Activated T-helper 1 cell treated with anti-CD3 and anti-CD28 coated beads, Interleukin-12 subunit alpha, Interleukin-12 subunit beta, Interleukin-2, Interleukin-4 antibody, amounts not matched to agents 30 ng/mL and 10 ng/mL and 1 ng/mL, durations not matched to agents 14 hours and 24 hours and 36 hours (primary cell): Measurements from ENCODE around the gene KLF16. TPM values are rescaled to one million over a fixed set of nuclear protein-coding genes. Genes with fewer than 3 reads are reported as not detected.
A peak's percentile ranks its signal among the peaks of the same experiment; 100 is the strongest.

Experiments used
- DNase-seq: peaks from one replicate; pipeline ENCODE4 v3.0.0; 2021; ENCODE audit warnings: low spot score
- H3K27ac Mint-ChIP-seq: one replicate; pipeline ENCODE4 v1.8.0; 2021; ENCODE audit warnings: mild to moderate bottlenecking, mixed read lengths
- H3K27me3 Mint-ChIP-seq: one replicate; pipeline ENCODE4 v1.8.0; 2022; ENCODE audit warnings: mild to moderate bottlenecking, moderate library complexity, mixed read lengths; ENCODE audit not compliant: insufficient read depth
- H3K36me3 Mint-ChIP-seq: one replicate; pipeline ENCODE4 v1.8.0; 2021; ENCODE audit warnings: low read depth, mixed read lengths
- H3K4me1 Mint-ChIP-seq: one replicate; pipeline ENCODE4 v1.8.0; 2021; ENCODE audit warnings: low read depth, mixed read lengths
- H3K4me3 Mint-ChIP-seq: one replicate; pipeline ENCODE4 v1.8.0; 2021; ENCODE audit warnings: mild to moderate bottlenecking, moderate library complexity, mixed read lengths
- H3K9me3 Mint-ChIP-seq: one replicate; pipeline ENCODE4 v1.8.0; 2021; ENCODE audit warnings: mixed read lengths
- intact Hi-C: fragments of 100-400 bp; cut with micrococcal nuclease; formaldehyde crosslinking; loops from one replicate; pipeline ENCODE4 v1.15.1; 2024
- total RNA-seq: library from RNA; stranded (reverse); gene quantifications from 2 replicates; pipeline ENCODE4 v1.2.3, GENCODE V29; 2022

The KLF16 gene
- total RNA-seq, 1 donor from 2014 or later = 39.1 TPM

- Mint-ChIP-seq H3K9me3 (no peaks in the 10 kb centered on the region), H3K27me3 (no peaks in the 10 kb centered on the region), H3K27ac (no peak overlapping the region), H3K36me3 (peaks cover 7% of the 10 kb centered on the region), H3K4me3 (no peak overlapping the region), H3K4me1 (no peaks in the 10 kb centered on the region)
- intact Hi-C loops = loop anchor here (1.0 kb wide), 1 partner anchor 15 kb away; the partner anchor contains the start of gene ATP8B3
- DNase-seq = no peak
Observed at GRCh38 chr19:1826557-1827521, 36.5 kb downstream of the KLF16 start.

DNA sequence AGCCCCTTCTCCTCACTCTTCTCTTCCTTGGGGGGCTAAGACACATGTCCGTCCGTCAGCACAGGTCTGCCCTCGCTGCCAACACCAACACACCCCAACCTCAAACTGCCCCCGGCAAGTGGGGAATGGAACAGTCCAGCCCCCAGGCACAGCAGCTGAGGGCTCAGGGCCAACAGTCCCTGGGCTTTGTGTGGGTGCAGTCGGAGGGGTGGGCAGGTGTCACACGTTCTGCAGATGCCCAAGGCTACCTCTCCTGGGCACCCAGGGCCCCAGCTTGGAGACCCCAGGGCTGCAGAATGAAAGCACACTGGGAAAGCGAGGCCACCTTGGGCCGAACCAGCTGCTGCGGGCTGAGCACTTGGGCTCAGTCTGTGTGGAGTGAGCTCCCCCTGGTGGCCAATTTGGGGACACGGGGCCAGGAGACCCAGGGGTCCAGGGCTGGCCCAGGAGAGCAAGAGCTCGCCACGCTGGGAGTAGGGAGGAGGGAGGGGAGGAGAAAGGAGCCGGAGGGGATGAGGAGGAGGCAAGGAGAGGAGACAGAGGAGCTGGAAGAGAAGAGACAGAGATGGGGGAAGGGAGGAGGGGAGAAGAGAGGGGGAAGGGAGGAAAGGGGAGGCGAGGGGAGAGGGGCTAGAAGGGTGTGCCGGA, 37.3 kb downstream of the KLF16 start:
- Mint-ChIP-seq H3K9me3 (no peaks in the 10 kb centered on the region), H3K27ac (no peak overlapping the region), H3K4me3 (no peak overlapping the region), H3K27me3 (no peaks in the 10 kb centered on the region), H3K4me1 (no peaks in the 10 kb centered on the region), H3K36me3 (peaks cover 9% of the 10 kb centered on the region)
- DNase-seq = peak; percentile 65
- intact Hi-C loops = loop anchor here (1.0 kb wide), 1 partner anchor 14 kb away; the partner anchor contains the start of gene ATP8B3

DNA sequence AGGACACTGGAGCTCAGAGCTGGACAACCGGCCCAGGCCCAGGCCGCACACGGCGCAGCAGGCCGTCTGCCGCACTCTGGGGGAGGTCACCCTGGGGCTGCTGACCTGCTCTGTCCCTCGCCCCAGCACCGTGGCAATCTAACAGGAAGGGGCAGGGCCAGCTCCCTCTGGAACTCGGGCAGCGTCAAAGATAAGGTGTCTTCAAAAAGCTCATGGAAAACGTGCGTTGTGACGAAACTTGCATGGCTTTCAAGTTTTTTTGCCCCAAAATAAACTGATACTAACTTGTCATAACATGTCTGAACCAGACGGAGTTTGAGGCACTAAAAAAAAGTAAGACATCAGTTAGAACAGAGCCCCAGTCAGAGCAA, 39.1 kb downstream of the KLF16 start:
- no peak overlapping the region for H3K4me3 Mint-ChIP-seq
- no peaks in the 10 kb centered on the region for H3K4me1 Mint-ChIP-seq
- no peaks in the 10 kb centered on the region for H3K27me3 Mint-ChIP-seq
- H3K36me3 Mint-ChIP-seq = peaks cover 9% of the 10 kb centered on the region
- intact Hi-C loops = no loop called here
- no peak for DNase-seq
- H3K9me3 Mint-ChIP-seq = no peaks in the 10 kb centered on the region
- H3K27ac Mint-ChIP-seq = no peak overlapping the region

- Mint-ChIP-seq H3K36me3 (peaks cover 9% of the 10 kb centered on the region), H3K27ac (no peak overlapping the region), H3K27me3 (no peaks in the 10 kb centered on the region), H3K4me3 (no peak overlapping the region), H3K4me1 (no peaks in the 10 kb centered on the region), H3K9me3 (no peaks in the 10 kb centered on the region)
- intact Hi-C loops = no loop called here
- no peak for DNase-seq
Observed at GRCh38 chr19:1823539-1824251, 39.7 kb downstream of the KLF16 start.

GRCh38 chr19:1823020-1823419, 40.4 kb downstream of the KLF16 start:
- Mint-ChIP-seq H3K27me3 (no peaks in the 10 kb centered on the region), H3K9me3 (no peaks in the 10 kb centered on the region), H3K27ac (no peak overlapping the region), H3K4me1 (no peaks in the 10 kb centered on the region), H3K36me3 (peaks cover 11% of the 10 kb centered on the region), H3K4me3 (no peak overlapping the region)
- intact Hi-C loops = no loop called here
- no peak for DNase-seq

DNA sequence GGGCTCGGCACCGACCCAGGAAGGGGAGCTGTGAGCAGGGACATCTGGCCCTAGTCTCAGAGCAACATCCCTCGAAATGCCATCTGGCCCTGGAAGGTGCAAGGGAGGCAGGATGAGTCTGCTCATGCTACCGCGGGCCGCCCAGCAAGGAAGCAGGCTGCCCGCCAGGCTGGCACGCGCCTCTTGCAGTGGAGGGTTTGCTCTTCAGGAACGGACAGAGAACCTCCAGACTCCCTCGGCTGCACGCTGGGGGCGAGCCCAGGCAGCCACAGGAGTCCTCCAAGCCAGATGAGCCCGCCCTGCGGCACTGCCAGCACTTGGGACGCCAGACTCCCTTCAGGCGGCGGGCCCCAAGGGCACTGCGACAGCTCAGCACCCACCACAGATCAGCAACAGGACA, 41.2 kb downstream of the KLF16 start:
- H3K9me3 Mint-ChIP-seq = no peaks in the 10 kb centered on the region
- no peak for DNase-seq
- peaks cover 12% of the 10 kb centered on the region for H3K36me3 Mint-ChIP-seq
- H3K4me3 Mint-ChIP-seq = no peak overlapping the region
- intact Hi-C loops = no loop called here
- H3K27me3 Mint-ChIP-seq = no peaks in the 10 kb centered on the region
- no peak overlapping the region for H3K27ac Mint-ChIP-seq
- H3K4me1 Mint-ChIP-seq = no peaks in the 10 kb centered on the region

DNA sequence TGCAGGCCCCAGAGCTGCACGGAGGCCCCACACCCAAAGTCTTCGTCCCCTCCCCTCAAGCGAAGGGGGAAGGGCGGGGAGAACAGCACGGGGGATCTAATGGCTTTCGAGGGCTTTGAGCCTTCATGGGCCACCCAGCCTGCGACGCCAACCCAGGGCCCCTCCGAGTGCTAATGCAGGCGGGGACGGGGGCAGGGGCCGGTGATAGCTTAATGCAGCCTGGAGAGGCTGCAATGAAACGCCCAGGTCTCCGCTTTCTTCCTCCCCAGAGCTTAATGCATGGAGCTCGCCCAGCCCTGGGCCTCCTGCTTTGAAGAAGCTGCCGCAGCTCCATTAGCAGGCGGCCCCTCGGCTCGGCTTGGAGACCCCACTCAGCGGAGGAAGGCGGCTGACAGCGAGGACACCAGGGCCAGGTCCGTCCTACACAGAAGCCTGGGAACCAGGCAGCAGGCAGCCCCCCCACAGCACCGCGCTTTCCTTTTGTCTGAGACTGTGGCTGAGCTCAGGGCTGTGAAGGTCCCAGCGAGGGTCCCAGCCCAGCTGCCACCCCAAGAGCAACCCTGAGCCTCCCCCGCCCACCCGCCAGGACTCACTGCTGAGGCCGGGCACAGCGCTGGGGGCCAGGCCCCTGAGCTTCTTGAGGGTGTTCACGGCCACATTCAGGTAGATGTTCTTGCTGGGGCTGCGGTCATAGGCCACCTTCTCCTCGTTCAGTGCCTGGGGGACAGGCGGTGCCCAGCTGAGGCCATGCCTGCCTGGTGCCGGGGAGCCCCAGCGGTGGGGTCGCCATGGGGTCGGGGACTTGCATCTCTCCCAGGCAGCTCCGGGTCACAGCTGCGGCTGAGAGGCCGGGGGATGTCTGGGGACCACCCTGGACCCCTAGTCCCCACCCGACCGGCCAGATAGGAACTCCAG, 43.8 kb downstream of the KLF16 start:
- Mint-ChIP-seq H3K9me3 (no peaks in the 10 kb centered on the region), H3K27me3 (no peaks in the 10 kb centered on the region), H3K36me3 (peaks cover 11% of the 10 kb centered on the region), H3K4me3 (no peak overlapping the region), H3K27ac (no peak overlapping the region), H3K4me1 (no peaks in the 10 kb centered on the region)
- no peak for DNase-seq
- intact Hi-C loops = no loop called here

DNA sequence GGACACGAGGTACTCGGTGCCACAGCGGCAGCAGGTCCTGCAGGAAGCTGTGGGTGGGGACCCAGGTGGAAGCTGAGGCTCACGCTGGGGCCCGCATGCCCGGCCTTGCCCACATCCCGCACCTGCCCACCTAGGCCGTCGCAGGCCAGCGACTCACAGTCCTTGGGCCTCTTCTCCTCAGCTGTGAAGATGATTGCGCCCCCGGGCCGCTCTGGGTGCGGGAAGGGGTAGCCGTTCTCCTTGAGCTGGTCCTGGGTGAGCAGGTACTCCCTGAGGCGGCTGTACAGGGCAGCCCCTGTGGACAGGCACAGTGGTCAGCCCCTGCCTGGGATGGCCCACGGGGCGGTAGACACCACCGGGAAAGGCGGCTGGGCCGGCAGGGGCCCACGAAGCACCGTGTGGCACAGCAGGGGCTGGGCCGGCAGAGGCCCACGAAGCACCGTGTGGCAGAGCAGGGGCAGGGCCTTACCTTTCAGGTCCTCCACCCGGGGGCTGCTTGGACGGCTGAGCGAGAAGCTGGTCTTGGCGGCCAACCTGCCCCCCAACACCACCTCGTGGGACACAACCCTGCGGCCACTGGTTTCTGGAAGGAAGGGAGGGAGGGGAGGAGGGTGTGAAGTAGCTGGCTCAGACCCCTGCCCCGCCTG, 44.7 kb downstream of the KLF16 start:
- Mint-ChIP-seq H3K27ac (no peak overlapping the region), H3K36me3 (peaks cover 11% of the 10 kb centered on the region), H3K9me3 (no peaks in the 10 kb centered on the region), H3K4me1 (no peaks in the 10 kb centered on the region), H3K27me3 (no peaks in the 10 kb centered on the region), H3K4me3 (no peak overlapping the region)
- no peak for DNase-seq
- intact Hi-C loops = no loop called here

- intact Hi-C loops = no loop called here
- Mint-ChIP-seq H3K27ac (no peak overlapping the region), H3K4me3 (no peak overlapping the region), H3K9me3 (no peaks in the 10 kb centered on the region), H3K27me3 (no peaks in the 10 kb centered on the region), H3K4me1 (peaks cover 6% of the 10 kb centered on the region), H3K36me3 (peaks cover 11% of the 10 kb centered on the region)
- DNase-seq = no peak
Observed at GRCh38 chr19:1817553-1818179, 45.7 kb downstream of the KLF16 start.

DNA sequence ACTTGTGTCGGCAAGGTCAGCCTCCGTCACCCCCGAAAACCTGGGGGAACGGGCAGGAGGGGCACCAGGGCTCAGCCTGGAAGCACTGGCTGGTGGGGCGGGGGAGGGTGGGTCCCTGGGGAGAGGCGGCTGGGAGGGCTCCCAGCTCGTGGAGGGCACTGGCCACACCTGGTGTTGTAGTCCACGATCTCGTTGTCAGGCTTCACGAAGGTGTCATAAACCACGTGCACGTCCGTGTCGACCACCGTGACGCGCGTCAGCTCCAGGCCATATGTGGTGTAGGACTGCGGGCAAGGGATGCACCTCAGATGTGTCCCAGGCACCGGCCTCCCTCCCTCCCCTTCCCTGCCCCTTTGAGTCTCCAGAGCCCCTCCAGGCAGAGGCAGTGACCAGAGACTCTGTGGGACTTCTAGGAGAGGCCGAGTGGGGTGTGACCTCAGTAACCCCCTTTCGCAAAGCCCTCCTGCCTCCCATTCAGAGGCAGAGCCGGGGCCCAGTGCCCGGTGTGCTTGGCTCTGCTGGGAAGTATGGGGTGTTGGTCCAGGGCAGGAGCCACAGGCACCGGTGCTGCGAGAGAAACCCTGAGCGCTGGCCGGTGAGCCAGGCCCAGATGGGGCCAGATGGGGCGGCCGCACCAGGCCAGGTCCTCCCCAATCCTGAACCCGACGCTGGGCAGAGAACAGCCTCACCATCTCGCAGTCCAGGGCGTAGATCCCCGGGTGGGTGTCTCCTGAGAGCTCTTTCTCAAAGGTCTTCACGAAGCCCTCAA, 46.7 kb downstream of the KLF16 start:
- Mint-ChIP-seq H3K9me3 (no peaks in the 10 kb centered on the region), H3K4me3 (no peak overlapping the region), H3K27ac (no peak overlapping the region), H3K36me3 (peaks cover 11% of the 10 kb centered on the region), H3K4me1 (peaks cover 10% of the 10 kb centered on the region), H3K27me3 (no peaks in the 10 kb centered on the region)
- intact Hi-C loops = no loop called here
- DNase-seq = no peak
